H9 (cell line): ENCODE data around the gene LOC128125822.
A peak's percentile ranks its signal among the peaks of the same experiment; 100 is the strongest.

ENCODE experiments used
- DNase-seq: peaks from one replicate; pipeline ENCODE4 v3.0.0-alpha.2; 2017
- H2AFZ ChIP-seq: one replicate; pipeline ENCODE4 v1.6.1; 2013; ENCODE audit warnings: mild to moderate bottlenecking, low read length, control low read depth, moderate library complexity
- H2AK5ac ChIP-seq: 2 replicates; pipeline ENCODE4 v1.6.1; 2013; ENCODE audit warnings: low read length, control low read depth, mixed read lengths; ENCODE audit not compliant: insufficient read length
- H2BK120ac ChIP-seq: one replicate; pipeline ENCODE4 v1.6.1; 2013; ENCODE audit warnings: low read depth, mild to moderate bottlenecking, low read length, control low read depth, inconsistent platforms; ENCODE audit not compliant: poor library complexity, severe bottlenecking
- H2BK12ac ChIP-seq: 2 replicates; pipeline ENCODE4 v1.6.1; 2013; ENCODE audit warnings: low read length, control low read depth, mixed read lengths, low read depth; ENCODE audit not compliant: insufficient read length
- H2BK15ac ChIP-seq: 2 replicates; pipeline ENCODE4 v1.6.1; 2013; ENCODE audit warnings: low read depth, low read length, control low read depth
- H2BK20ac ChIP-seq: one replicate; pipeline ENCODE4 v1.6.1; 2013; ENCODE audit warnings: low read depth, mild to moderate bottlenecking, low read length, control low read depth, inconsistent platforms; ENCODE audit not compliant: poor library complexity, severe bottlenecking
- H2BK5ac ChIP-seq: 2 replicates; pipeline ENCODE4 v1.6.1; 2013; ENCODE audit warnings: low read length, control low read depth, mixed read lengths; ENCODE audit not compliant: insufficient read length
- H3K14ac ChIP-seq: 2 replicates; pipeline ENCODE4 v1.6.1; 2013; ENCODE audit warnings: low read length, control low read depth; ENCODE audit not compliant: insufficient read depth
- H3K18ac ChIP-seq: 2 replicates; pipeline ENCODE4 v1.6.1; 2013; ENCODE audit warnings: low read depth, mild to moderate bottlenecking, mixed read lengths, low read length, control low read depth; ENCODE audit not compliant: insufficient read length
- H3K23ac ChIP-seq: 2 replicates; pipeline ENCODE4 v1.6.1; 2013; ENCODE audit warnings: low read length, control low read depth, mixed read lengths, low read depth; ENCODE audit not compliant: insufficient read length
- H3K23me2 ChIP-seq: 2 replicates; pipeline ENCODE4 v1.6.1; 2013; ENCODE audit warnings: low read depth, mild to moderate bottlenecking, mixed read lengths, low read length, control low read depth; ENCODE audit not compliant: insufficient read length, poor library complexity, severe bottlenecking
- H3K27ac ChIP-seq: 2 replicates; pipeline ENCODE4 v1.5.1; 2013; ENCODE audit warnings: low read length, control low read depth, mixed read lengths, low read depth; ENCODE audit not compliant: insufficient read length
- H3K27me3 ChIP-seq: 2 replicates; pipeline ENCODE4 v1.6.1; 2013; ENCODE audit warnings: low read length, control low read depth, inconsistent platforms; ENCODE audit not compliant: insufficient read depth
- H3K4ac ChIP-seq: 2 replicates; pipeline ENCODE4 v1.6.1; 2013; ENCODE audit warnings: low read depth, mild to moderate bottlenecking, control low read depth, inconsistent platforms, low read length, moderate library complexity
- H3K4me1 ChIP-seq: 2 replicates; pipeline ENCODE4 v1.6.1; 2013; ENCODE audit warnings: low read length, control low read depth, inconsistent platforms; ENCODE audit not compliant: insufficient read depth
- H3K4me2 ChIP-seq: 2 replicates; pipeline ENCODE4 v1.6.1; 2013; ENCODE audit warnings: low read length, control low read depth, mixed read lengths; ENCODE audit not compliant: insufficient read length, insufficient read depth
- H3K56ac ChIP-seq: 2 replicates; pipeline ENCODE4 v1.6.1; 2013; ENCODE audit warnings: low read depth, mild to moderate bottlenecking, mixed read lengths, low read length, control low read depth; ENCODE audit not compliant: insufficient read length
- H3K79me1 ChIP-seq: 2 replicates; pipeline ENCODE4 v1.6.1; 2013; ENCODE audit warnings: low read depth, mild to moderate bottlenecking, moderate library complexity, low read length, control low read depth, inconsistent platforms; ENCODE audit not compliant: insufficient read depth, poor library complexity, severe bottlenecking
- H3K79me2 ChIP-seq: 2 replicates; pipeline ENCODE4 v1.6.1; 2013; ENCODE audit warnings: low read length, control low read depth, inconsistent platforms; ENCODE audit not compliant: insufficient read depth
- H3K9ac ChIP-seq: 2 replicates; pipeline ENCODE4 v1.6.1; 2013; ENCODE audit warnings: low read length, control low read depth, mixed read lengths; ENCODE audit not compliant: insufficient read length; ENCODE audit errors: extremely low read depth
- H3K9me3 ChIP-seq: one replicate; pipeline ENCODE4 v1.6.1; 2013; ENCODE audit warnings: low read depth, low read length, inconsistent platforms; ENCODE audit not compliant: control insufficient read depth
- H3T11ph ChIP-seq: one replicate; pipeline ENCODE4 v1.6.1; 2013; ENCODE audit warnings: mild to moderate bottlenecking, low read length, control low read depth, inconsistent platforms
- H4K20me1 ChIP-seq: one replicate; pipeline ENCODE4 v1.6.1; 2013; ENCODE audit not compliant: control insufficient read depth, insufficient read length, insufficient read depth
- H4K5ac ChIP-seq: 2 replicates; pipeline ENCODE4 v1.6.1; 2013; ENCODE audit warnings: low read depth, mild to moderate bottlenecking, mixed read lengths, low read length, control low read depth; ENCODE audit not compliant: insufficient read length
- H4K8ac ChIP-seq: replicated peaks from 2 replicates; pipeline ENCODE4 v1.6.1; 2013; ENCODE audit warnings: low read length, control low read depth, mixed read lengths, low read depth; ENCODE audit not compliant: insufficient read length
- H4K91ac ChIP-seq: 2 replicates; pipeline ENCODE4 v1.6.1; 2013; ENCODE audit warnings: low read depth, mild to moderate bottlenecking, moderate library complexity, mixed read lengths, low read length, control low read depth; ENCODE audit not compliant: insufficient read length
- H3K27ac Mint-ChIP-seq, 3 experiments: 2 replicates in 2 of 3; 3 replicates in 1 of 3; pipeline ENCODE4 v1.8.0; 2020 to 2021; ENCODE audit warnings: mixed read lengths in 3 of 3, mild to moderate bottlenecking in 1 of 3, moderate library complexity in 1 of 3
- H3K27me3 Mint-ChIP-seq: 2 replicates; pipeline ENCODE4 v1.8.0; 2021; ENCODE audit warnings: low read depth, mild to moderate bottlenecking, moderate library complexity, mixed read lengths
- H3K36me3 Mint-ChIP-seq, 3 experiments: 2 replicates in 2 of 3; 3 replicates in 1 of 3; pipeline ENCODE4 v1.8.0; 2020 to 2021; ENCODE audit warnings: low read depth in 3 of 3, mixed read lengths in 3 of 3; ENCODE audit not compliant: insufficient read depth in 1 of 3
- H3K4me1 Mint-ChIP-seq, 2 experiments: 2 replicates each; pipeline ENCODE4 v1.8.0; 2020; ENCODE audit warnings: mixed read lengths in 2 of 2
- H3K4me3 Mint-ChIP-seq, 2 experiments: 2 replicates in 1 of 2; 3 replicates in 1 of 2; pipeline ENCODE4 v1.8.0; 2020 to 2021; ENCODE audit warnings: mild to moderate bottlenecking in 2 of 2, mixed read lengths in 2 of 2, moderate library complexity in 1 of 2
- H3K9me3 Mint-ChIP-seq, 2 experiments: 2 replicates in 1 of 2; 3 replicates in 1 of 2; pipeline ENCODE4 v1.8.0; 2020; ENCODE audit warnings: mild to moderate bottlenecking in 2 of 2, mixed read lengths in 2 of 2, moderate library complexity in 1 of 2
- WGBS: extraction: QIAGEN DNeasy Blood & Tissue Kit; methylation state at CpG from one replicate; pipeline ENCODE4 v1.1.7; 2013; ENCODE audit warnings: missing lambda C conversion rate, low lambda C conversion rate, mixed read lengths; ENCODE audit not compliant: insufficient read length; ENCODE audit errors: extremely low coverage; 5-methylcytosine and 5-hydroxymethylcytosine counted together
- TF ChIP-seq, protein P1 (sequence below): fragments of 200-600 bp; sonication (generic); conservative IDR thresholded peaks from 3 replicates; pipeline ENCODE4 v1.8.0; 2021; ENCODE audit warnings: antibody characterized with exemption, mild to moderate bottlenecking

Gene LOC128125822

GRCh38 chr6:63573899-63574553, 1.7 kb downstream of the LOC128125822 start:
- Histone ChIP-seq H3K9ac (peak overlapping the region; percentile 75), H3K4ac (no peak overlapping the region)

More at GRCh38 chr6:63573899-63574553, 1.7 kb downstream of the LOC128125822 start:
- no peak overlapping the region for H4K8ac ChIP-seq
- H3K4me2 ChIP-seq, result peak overlapping the region; percentile 76
- H3K36me3 Mint-ChIP-seq, result peaks cover 17 to 40% (median 30%) of the 10 kb centered on the region in 3 experiments; a peak in 6 of 7 replicates
- H2AK5ac ChIP-seq, result no peak overlapping the region
- peak overlapping the region; percentile 20 for H3K18ac ChIP-seq
- peak overlapping the region; percentile 52 for H3K27ac ChIP-seq
- peaks cover 20 to 30% of the 10 kb centered on the region in 2 experiments for H3K4me1 Mint-ChIP-seq
- no peak overlapping the region for H2BK12ac ChIP-seq
- H3K79me1 ChIP-seq, result no peaks in the 10 kb centered on the region
- no peak overlapping the region for H4K91ac ChIP-seq
- no peak overlapping the region for H3K23ac ChIP-seq
- no peak overlapping the region for H2BK15ac ChIP-seq
- peak overlapping the region; percentile 89 to 90 for H3K4me3 Mint-ChIP-seq
- peaks cover 7% of the 10 kb centered on the region for H3K23me2 ChIP-seq
- no peaks in the 10 kb centered on the region; the same call in none of the 2 replicates for H3K27me3 Mint-ChIP-seq
- H3T11ph ChIP-seq, result no peak overlapping the region
- peak; percentile 42 for DNase-seq
- H3K14ac ChIP-seq, result peak overlapping the region; percentile 81; the same call in 1 of the 2 replicates
- TF ChIP-seq, protein P1, sequence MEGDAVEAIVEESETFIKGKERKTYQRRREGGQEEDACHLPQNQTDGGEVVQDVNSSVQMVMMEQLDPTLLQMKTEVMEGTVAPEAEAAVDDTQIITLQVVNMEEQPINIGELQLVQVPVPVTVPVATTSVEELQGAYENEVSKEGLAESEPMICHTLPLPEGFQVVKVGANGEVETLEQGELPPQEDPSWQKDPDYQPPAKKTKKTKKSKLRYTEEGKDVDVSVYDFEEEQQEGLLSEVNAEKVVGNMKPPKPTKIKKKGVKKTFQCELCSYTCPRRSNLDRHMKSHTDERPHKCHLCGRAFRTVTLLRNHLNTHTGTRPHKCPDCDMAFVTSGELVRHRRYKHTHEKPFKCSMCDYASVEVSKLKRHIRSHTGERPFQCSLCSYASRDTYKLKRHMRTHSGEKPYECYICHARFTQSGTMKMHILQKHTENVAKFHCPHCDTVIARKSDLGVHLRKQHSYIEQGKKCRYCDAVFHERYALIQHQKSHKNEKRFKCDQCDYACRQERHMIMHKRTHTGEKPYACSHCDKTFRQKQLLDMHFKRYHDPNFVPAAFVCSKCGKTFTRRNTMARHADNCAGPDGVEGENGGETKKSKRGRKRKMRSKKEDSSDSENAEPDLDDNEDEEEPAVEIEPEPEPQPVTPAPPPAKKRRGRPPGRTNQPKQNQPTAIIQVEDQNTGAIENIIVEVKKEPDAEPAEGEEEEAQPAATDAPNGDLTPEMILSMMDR, result peak; percentile 86
- H3K9me3 ChIP-seq, result no peaks in the 10 kb centered on the region
- H3K27me3 ChIP-seq, result no peaks in the 10 kb centered on the region
- no CpG with 5 or more reads among the region's 10 CpGs for WGBS
- H4K5ac ChIP-seq, result no peak overlapping the region
- H3K9me3 Mint-ChIP-seq, result no peaks in the 10 kb centered on the region
- H4K20me1 ChIP-seq, result no peaks in the 10 kb centered on the region
- no peak overlapping the region for H2AFZ ChIP-seq
- H2BK20ac ChIP-seq, result no peak overlapping the region
- H3K79me2 ChIP-seq, result peaks cover 16% of the 10 kb centered on the region; the same call in 1 of the 2 replicates
- H3K27ac Mint-ChIP-seq, result peak overlapping the region; percentile 96 to 98 (median 96)
- H2BK120ac ChIP-seq, result no peak overlapping the region
- H3K56ac ChIP-seq, result no peak overlapping the region
- H2BK5ac ChIP-seq, result peak overlapping the region; percentile 38
- H3K4me1 ChIP-seq, result no peaks in the 10 kb centered on the region; the same call in 1 of the 2 replicates
